NK-92 (cell line): Measurements from ENCODE around the gene BBS12.

ENCODE experiments used
- DNase-seq: peaks from one replicate; lab custom pipeline; 2025; ENCODE audit not compliant: unreplicated experiment; lab: John Stamatoyannopoulos, UW

The BBS12 gene

DNA sequence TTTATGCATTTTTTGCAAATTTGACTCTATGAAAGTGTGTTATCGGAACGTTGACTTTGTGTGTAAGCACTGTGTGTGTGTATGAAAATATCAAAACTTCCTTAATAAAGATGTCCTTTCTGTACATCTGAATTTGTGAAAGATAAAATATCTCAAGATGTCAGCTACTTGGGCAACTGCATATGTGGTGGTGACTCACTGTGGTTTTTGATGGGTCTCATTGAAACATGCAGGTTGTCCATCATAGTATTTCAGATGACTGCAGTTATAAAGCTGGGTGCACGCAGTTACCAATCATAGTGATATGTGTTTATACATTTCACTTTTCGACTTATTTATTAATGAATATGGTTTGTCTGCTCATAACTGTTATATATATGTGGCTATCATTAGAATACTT, 19.7 kb upstream of the BBS12 start:
- DNase-seq, result no peak

DNA sequence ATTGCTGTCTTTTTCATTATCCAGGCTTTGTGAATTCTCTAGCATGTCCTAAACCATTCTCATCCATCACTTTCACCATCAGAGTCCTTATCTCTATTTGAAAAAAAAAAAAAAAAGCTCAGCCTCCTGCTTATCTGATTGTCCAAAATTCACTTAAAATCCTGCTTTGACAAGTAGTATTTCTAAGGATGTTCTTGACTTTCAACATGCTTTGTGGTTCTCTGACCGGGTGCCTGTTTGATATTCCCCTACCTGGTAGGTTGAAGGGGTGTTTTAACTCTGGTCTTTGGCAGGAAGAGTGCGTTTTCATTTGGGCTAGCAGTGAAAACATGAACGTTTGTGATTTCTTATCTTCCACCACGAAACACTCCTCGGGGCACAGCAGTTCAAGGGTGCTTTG, 17.3 kb upstream of the BBS12 start:
- no peak for DNase-seq

DNA sequence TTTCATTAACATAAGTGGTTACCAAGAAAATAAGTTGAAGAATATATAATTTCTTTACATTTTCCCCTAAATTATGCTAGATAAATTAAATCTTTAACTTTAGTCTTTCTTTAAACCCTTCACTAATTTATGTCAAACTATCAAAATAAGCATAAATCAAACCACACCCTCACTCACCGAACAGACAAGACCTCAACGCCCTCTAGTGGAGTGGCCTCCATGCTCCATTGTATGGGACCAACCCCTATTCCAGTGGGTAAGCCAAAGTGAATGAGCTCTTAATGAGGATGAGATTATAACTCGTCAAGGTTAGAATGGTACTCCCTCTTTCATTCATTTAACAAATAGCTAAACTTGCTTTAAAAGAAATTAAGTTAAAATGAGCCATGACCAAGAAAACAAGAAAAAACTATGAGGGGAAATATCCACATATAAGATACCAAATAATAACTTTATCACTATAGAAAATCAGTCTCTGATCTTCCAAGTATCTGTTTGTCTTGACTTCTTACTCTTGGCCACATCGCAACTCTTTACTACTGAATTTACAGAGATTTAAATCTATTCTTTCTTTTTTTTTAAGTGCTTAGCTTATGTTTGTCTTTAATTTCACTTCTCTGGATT, 15.6 kb upstream of the BBS12 start:
- DNase-seq, result no peak

- no peak for DNase-seq
Observed at GRCh38 chr4:122718281-122718680, 14.2 kb upstream of the BBS12 start.

GRCh38 chr4:122722256-122722655, 10.2 kb upstream of the BBS12 start:
- no peak for DNase-seq

DNA sequence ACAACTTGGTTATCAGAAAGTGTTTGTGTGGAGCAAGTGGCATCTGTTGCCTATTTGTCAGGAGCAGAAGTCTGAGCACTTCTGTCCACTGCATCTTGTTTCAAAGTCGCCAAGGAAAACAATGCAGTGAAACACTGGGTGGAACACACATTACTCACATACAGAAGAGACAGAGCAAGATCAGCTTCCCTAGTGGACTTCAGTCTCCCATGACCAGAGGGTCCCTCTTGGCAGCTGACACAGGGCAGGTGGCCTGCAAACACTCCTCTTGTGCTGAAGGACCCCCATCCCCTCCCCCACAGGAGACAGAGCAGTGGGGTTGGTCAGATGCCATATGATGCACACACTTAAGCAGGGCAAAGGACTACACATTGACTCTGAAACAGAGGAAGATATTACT, 3.6 kb upstream of the BBS12 start:
- DNase-seq, result no peak

DNA sequence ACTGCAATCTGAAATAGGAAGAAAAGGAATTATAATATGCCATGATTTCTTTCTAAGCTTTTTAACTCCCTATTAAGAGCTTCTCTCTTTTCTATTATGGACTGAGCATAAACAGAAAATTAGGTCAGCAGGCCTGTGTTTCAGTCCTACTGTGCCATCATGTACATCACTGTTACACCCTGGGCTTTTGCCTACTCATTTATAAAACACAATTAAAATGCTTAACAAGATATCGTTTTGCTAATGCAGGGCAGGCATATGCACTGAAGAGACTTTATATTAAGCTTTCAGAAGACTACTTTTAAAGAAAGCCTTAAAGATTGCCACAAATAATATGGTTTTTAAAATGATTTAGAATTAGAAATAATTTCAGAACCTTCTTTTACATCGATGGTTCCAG, 828 bp upstream of the BBS12 start:
- no peak for DNase-seq

DNA sequence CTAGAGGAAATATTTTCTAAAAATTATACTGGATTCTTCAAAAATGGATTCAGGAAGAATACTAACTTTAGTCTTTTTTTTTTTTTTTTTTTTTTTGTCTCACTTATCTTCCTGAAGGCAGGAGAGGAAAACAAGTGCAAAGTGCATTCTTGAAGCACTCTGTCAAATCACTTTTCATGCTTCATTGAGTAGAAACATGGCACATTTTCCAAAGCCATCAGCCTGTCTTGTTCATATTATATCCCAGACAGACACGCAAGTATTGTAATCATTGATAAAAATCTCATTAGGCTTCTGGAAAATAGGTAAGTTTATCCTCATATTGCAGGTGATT, 1.2 kb downstream of the BBS12 start:
- DNase-seq, result no peak

GRCh38 chr4:122739174-122739573, 6.7 kb downstream of the BBS12 start:
- no peak for DNase-seq

DNA sequence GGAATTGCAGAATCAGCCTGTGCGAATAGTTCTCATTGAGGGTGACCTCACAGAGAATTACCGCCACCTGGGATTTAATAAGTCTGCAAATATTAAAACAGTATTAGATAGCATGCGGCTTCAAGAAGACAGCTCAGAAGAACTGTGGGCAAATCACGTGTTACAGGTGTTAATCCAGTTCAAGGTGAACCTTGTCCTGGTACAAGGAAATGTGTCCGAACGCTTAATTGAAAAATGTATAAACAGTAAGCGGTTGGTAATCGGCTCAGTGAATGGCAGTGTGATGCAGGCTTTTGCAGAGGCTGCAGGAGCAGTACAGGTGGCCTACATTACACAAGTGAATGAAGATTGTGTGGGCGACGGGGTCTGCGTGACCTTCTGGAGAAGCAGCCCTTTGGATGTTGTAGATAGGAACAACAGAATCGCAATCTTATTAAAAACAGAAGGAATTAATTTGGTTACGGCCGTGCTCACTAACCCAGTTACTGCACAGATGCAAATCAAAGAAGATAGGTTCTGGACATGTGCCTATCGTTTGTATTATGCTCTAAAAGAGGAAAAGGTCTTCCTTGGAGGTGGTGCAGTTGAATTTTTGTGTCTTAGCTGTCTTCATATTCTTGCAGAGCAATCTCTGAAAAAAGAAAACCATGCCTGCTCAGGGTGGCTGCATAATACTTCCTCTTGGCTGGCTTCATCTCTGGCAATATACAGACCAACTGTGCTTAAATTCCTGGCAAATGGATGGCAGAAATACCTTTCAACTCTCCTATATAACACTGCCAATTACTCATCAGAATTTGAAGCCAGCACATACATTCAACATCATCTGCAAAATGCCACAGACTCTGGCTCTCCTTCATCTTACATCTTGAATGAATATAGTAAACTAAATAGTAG, 10.7 kb downstream of the BBS12 start:
- no peak for DNase-seq

- no peak for DNase-seq
Observed at GRCh38 chr4:122744229-122744628, 11.7 kb downstream of the BBS12 start.

- no peak for DNase-seq
Observed at GRCh38 chr4:122746485-122746965, 14.0 kb downstream of the BBS12 start.

DNA sequence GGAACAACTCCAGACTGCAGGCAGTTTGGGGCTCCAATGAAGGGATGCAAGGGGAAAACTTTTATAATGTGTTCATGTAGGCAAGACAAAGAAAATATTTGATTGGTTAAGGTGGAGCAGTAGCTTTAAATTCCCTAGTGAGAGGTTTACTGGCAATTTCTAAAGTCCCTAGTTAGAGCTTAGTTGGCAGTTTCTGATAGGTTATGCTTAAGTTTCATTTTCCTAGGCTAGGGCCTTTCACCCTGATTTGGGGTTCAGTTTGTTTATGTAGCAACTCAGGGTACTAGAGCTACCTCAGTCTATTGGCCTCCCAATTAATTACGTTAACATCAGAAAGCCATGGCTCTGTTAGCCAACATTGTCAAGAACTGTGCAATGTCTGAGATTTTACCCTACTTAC, 14.6 kb downstream of the BBS12 start:
- no peak for DNase-seq

GRCh38 chr4:122747883-122748282, 15.4 kb downstream of the BBS12 start:
- no peak for DNase-seq

DNA sequence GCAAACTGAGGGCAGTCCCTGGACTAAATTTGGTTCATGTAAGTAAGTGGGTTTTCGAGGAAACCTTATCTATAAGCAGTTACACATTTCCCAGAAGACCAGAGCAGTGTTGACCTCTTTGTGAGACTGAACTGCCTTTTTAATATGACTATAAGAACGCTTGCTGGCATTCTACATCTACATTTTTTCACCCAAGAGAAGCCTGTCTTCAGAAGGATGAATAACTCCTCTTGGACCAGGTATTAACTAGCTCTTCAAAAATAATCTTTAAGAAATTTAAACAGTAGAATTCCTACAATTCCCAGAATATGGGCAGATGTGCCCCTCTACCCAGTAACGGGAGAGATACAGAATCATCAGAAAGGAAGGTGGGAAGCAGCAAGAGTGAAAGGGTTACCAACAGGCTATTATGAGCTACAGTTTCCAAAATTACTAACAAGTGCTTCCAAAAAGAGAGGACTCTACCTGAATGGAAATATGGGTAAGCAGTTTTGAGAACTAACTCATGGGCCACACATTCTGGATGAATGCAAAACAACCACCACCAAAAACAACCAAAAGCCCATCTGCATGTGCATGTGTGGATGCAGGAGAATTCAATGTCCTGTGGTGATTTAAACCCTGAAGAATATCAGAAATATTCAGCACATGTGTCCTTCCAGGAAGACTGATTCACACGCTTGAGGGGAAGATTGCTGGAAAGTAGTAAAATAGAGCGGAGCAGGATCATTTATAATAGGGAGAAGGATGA, 17.4 kb downstream of the BBS12 start:
- DNase-seq, result no peak

DNA sequence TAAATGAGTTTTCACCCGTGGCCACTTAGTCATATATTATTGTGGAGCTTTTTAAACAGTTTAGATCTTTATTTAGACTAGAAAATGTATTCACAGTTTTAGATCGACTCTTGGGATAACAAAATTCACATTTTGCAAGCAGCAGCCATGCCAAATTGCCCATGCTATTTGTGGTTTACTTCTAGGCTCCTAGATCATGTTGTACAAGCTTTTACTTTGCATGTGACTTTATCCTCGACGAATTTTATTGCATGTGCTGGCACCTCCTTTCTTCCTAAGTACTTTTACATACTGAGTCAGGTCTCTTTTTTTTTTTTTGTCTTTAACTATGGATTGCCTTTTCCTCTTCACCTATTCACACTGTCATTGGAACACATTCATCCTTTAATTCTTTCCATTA, 23.2 kb downstream of the BBS12 start:
- no peak for DNase-seq

DNA sequence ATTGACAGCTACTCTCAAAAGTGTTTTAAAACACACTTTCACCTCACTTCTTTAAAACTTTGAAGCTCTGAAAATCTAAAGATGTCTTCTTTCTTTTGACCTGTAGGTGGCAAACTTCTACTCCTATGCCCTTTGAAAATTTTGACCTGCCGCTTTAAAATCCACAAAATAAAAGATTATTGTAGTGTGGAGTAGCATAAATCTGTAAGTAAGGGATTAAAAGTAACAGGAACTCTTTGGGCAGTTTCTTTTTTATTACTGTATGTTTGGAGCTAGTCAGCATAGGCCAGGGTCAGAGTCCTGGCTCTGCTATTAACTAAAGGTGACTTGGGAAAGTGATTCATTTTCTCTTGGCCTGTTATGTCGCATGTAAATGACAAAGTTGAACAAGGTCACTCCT, 25.5 kb downstream of the BBS12 start:
- no peak for DNase-seq

GRCh38 chr4:122759639-122760310, 27.3 kb downstream of the BBS12 start:
- DNase-seq, result no peak

GRCh38 chr4:122762520-122762919, 30.0 kb downstream of the BBS12 start:
- DNase-seq, result no peak

GRCh38 chr4:122762966-122763716, 30.6 kb downstream of the BBS12 start:
- DNase-seq, result no peak
